ENCODE data around the gene ZIC3. TPM values are rescaled to one million over a fixed set of nuclear protein-coding genes. Genes with fewer than 3 reads are reported as not detected.
"Not testable (repeated sequence)": the region's sequence is repeated elsewhere in the genome, so short reads cannot be mapped to it uniquely, and the experiment has no call there.

ZIC3 gene
- not detected for total RNA-seq

DNA sequence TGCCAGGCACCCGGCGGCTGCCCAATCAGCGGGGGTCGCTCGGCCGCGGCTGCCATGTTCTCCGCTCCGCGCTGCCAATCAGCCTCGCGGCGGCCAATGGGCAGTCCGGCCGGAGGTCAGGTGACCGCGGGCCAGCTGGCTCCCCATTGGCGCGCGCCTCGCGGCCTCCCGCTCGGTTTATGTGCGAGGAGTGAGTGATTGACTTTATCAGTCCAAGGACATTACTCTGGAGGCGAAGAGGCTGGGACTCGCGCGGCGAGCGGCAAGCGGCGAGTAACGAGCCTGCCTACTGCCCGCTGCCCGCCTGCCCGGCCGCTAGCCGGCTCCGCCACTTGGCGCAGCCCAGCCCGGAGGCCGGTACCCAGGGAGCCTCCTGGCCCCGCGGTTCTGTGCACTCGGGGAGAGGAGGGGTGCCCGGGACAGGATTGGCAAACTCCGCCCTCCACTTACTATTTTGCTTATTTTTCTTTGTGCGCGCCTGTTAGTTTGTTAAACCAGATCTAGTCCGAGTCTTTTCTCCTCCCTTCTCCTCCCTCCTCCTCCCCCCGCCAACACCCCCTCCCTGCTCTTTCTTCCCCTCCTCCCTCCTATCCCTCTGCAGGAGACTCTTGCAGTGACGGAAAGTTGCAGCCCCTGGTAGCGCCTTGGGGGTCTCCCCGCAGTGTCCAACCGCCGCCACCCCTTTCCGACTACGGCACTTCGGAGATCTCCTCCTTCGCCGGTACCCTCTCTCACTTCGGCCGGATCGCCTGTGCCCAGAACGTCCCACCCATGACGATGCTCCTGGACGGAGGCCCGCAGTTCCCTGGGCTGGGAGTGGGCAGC, at the start of gene ZIC3:
Gene ZIC3, plus strand, starts transcription at position 207 of the 825 bp plus-strand sequence. Its CDS starts 565 bp downstream, at position 772.
- ChIA-PET POLR2A (no interaction called here), CTCF (no interaction called here)

- ChIA-PET CTCF (no interaction called here), POLR2A (no interaction called here)
These were observed 46.5 kb upstream of the ZIC3 start for GRCh38 chrX:137519459-137519858.

DNA sequence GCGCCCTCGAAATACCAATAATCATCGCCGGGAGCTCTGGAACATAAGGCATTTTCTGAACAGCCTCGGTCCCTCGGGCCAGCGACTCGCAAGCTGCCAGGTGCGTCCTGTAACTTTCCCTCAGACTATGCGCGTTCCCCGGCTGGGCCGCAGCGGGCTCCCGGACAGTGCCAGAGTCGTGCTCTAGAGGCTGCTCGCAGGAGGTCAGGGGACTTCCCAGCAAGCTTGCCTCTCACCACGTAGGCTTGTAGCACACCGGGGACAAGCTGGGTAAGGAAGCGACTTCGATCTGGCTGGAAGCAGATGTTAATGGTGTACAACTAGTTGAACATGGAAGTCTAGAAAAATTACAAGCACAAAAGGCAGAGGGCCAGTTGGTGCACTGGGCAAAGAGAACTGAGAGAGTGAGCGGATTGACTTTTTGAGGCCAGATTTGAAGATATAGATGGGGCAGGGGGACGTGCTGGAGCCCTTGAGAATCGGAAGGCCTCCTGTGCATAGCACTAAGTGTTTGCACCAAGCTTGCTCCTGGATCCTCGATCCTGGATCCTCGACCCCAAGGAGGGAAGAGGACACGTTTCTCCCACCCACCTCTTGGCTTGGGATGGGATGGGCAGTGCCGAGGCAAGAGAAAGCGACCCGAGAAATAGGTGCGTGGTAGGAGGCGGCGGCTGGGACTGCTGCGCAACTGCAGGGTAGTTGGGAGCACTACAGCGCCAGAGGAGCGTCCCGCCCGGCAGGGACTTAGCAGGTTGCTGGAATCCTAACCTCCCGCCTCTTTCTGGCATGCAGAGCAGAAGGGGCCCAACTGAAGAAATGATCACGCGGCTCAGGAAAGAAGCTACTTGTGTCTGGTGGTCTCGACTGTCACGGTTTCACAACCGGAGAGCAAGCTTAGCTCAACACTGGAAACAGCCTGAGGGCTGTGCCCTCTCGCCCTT, 19.9 kb upstream of the ZIC3 start:
- ChIA-PET POLR2A (no interaction called here), CTCF (no interaction called here)

DNA sequence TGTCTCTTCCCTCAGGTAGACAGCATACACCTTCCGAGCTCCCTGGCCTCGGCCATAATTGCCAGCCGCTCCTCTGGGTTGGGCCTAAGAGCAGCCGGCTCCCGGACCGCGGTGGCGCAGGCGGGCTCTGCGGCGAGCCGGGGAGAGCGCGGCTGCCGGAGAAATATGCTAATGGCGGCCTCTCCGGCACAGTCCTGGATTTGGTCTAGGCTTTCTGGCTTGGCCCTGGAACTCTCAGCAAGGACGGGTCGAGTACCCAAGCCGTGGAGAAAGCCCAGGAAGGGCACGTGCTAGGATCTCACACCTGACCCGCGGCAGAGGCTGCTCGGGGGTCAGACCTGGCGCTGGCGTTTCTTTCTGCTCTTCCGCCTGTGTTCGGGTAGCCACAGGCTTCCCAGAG, 18.6 kb upstream of the ZIC3 start:
- POLR2A ChIA-PET: no interaction called here
- CTCF ChIA-PET: no interaction called here

DNA sequence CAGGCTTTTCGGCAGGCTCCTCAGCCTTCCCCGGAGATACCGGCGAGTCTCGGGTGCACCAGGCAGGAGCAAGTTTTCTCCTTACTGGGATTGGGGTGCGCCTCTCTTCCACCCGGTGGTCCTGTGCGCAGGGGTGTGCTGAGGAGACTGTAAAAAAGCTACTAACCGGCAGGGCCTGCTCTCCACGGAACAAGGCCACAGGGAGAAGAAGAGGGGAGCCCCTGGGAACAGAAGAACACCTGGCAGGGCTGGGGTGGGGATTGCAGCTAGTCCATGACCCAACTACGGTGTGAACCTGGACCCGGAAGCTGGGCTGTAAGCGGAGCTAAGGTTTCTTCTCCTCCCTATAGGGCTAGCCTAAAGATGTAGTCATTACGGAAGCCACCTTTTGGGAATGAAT, 17.7 kb upstream of the ZIC3 start:
- CTCF ChIA-PET: no interaction called here
- POLR2A ChIA-PET: no interaction called here

DNA sequence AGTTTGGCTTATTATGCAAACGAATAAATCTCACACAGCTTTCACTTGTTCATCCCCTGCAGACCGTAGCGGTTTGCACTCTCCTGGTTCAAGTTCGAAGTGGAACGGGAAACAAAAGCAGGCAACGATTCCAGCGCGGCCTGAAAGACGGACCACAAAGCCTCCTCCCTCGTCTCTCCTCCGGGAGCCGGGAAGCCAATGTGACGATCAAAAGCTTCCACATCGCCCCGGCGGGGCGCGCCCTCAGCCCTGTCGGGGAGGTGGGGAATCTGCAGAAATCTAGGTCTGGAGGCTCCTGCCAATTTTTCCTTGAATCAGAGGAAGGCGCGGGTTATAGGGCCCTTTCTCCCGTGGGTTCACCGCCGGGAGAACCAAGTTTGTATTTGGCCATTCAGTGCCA, 16.9 kb upstream of the ZIC3 start:
- CTCF ChIA-PET: no interaction called here
- POLR2A ChIA-PET: no interaction called here

- ChIA-PET POLR2A (no interaction called here), CTCF (no interaction called here)
These were observed 15.9 kb upstream of the ZIC3 start for GRCh38 chrX:137549851-137550664.

DNA sequence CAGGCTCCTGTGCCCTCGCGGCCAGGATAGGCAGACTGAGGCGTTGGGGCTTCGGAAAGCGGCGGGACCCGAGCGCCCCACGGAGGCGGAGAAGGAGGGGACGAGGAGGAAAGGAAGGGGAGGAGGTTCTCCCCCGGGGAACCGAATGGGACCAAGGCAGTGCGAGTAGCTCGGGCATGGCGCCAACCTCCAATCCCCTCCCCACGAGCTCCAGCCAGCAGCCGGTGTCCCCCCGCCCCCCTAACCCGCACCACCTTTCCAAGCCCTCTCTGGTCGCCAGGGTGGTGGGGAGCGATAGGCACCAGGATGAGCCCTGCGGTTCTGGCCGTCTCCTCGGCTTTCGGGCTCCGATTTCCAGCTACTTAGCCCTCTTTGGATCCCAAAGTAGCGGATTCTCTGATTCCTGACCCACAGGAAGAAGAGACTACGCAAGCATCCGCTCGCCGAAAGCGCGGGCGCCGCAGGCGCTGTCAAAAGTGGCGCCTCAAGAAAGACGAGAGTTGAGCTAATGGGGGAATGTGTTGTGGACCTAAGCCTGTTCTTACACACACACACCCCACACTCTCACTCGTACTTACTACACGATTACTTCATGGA, 15.2 kb upstream of the ZIC3 start:
- CTCF ChIA-PET: no interaction called here

DNA sequence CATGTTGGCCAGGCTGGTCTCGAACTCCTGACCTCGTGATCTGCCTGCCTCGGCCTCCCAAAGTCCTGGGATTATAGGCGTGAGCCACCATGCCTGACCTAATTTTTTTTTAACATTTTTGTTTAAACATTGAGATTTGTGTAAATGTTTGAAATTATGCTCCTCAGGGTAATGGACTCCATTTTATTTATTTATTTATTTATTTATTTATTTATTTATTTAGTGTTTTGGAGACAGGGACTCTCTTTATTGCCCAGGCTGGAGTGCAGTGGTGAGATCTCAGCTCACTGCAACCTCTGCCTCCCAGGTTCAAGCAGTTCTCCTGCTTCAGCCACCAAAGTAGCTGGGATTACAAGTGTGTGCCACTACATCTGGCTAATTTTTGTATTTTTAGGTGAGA, 13.8 kb upstream of the ZIC3 start:
- CTCF ChIA-PET, POLR2A ChIA-PET: not testable (repeated sequence)

More for the DNA sequence above, 15.2 kb upstream of the ZIC3 start:
- POLR2A ChIA-PET: no interaction called here

GRCh38 chrX:137562096-137562495, 3.8 kb upstream of the ZIC3 start:
- POLR2A ChIA-PET: no interaction called here
- CTCF ChIA-PET: no interaction called here

DNA sequence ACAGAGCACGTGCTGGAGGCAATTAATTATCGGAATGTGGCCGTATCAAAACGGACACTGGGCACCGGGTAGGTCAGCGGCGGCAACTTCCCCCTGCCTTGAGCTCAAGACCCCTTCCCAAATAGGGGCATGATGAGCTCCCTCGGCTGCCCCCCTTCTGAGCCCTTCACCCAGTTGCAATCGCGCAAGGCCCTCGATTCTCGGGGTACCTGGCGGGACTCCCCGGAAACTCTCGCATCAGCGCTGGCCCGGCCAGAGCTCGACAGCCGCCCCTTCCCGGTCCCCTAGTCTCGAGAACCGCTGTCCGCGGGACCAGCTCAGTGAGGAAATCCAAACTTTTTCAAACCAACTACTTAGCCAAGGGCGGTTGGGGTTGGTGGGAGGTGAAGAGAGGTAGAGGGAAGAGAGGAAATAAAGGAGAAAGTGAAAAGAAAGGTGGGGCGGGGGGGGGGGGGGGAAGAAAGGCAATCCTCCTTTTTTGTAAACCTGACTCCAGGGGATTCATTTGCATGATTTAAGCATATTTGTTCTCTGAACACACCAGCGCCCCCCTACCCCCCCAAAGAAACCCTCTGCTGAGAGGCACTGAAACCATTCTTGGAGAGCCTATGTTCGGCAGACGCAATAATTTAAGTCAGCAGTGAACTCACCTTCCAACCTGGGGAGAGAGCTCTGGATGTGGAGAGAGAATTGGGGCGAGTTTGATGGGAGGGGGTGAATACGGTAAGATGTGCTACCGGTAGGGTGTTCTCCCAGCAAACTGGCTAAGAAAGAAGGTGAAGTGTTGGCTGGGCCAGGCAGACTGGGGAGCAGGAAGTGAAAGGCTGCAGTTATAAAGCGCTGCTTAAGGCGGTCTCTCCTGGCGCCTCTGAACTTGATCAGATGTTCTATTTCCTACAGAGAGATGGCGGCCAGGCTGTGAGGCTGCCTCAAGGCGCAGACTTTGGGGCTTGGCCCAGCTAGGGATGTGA, 2.0 kb upstream of the ZIC3 start:
- POLR2A ChIA-PET: no interaction called here
- CTCF ChIA-PET: no interaction called here

DNA sequence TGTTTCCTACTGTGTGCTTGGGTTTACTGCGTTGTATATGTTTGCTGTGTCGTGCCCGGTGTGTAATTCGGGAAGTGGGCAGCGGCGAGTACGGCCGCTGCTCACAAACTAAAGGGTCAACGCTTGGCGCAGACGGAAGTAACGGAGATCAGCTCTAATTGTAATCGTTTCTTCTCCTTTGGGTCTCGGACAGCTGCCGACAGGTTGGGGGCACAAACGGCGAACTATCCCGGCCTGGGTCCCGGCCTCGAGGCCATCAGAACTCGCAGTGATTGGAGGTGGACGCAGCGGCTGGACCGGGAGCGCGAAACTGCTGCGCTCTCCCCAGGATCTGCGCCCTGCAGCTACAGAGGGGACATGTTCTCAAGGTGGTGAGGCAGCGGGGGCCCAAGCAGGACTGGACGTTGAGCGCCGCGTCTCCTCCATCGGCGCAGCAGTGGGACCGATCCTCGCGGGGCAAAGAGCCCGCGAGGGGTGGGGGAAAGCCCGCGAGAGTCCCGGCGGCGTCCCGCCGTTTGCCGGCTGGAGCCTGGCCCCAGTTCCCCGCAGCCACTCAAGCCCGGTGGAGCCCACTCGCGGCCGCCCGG, 516 bp upstream of the ZIC3 start:
- ChIA-PET CTCF (no interaction called here), POLR2A (no interaction called here)

- POLR2A ChIA-PET: no interaction called here
- CTCF ChIA-PET: no interaction called here
These were observed 1.1 kb downstream of the ZIC3 start for GRCh38 chrX:137566746-137567679.

DNA sequence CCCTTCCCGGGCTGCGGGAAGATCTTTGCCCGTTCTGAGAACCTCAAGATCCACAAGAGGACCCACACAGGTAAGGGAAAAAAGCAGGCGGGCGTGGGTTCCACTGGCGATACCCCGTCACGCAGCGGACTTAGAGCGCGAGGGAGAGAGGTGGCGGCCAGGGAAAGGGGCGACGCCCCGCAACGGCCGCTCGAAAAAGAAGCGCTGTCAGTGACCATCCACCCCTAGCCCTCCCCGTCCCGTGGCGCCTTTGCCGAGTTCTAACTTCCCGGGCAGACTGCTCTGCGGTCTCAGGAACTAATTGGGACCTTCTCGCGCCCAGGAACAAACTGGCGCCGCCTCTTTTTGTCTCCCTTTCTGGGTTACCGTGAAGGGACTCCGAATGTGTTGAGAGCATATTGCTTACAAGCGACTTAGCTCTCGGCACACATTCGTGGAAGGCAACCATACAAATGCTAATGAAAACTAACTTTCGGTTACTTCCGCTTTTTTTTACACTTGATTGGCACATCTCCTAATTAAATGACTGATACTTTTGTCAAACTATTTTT, 1.8 kb downstream of the ZIC3 start:
- POLR2A ChIA-PET: no interaction called here
- CTCF ChIA-PET: no interaction called here

DNA sequence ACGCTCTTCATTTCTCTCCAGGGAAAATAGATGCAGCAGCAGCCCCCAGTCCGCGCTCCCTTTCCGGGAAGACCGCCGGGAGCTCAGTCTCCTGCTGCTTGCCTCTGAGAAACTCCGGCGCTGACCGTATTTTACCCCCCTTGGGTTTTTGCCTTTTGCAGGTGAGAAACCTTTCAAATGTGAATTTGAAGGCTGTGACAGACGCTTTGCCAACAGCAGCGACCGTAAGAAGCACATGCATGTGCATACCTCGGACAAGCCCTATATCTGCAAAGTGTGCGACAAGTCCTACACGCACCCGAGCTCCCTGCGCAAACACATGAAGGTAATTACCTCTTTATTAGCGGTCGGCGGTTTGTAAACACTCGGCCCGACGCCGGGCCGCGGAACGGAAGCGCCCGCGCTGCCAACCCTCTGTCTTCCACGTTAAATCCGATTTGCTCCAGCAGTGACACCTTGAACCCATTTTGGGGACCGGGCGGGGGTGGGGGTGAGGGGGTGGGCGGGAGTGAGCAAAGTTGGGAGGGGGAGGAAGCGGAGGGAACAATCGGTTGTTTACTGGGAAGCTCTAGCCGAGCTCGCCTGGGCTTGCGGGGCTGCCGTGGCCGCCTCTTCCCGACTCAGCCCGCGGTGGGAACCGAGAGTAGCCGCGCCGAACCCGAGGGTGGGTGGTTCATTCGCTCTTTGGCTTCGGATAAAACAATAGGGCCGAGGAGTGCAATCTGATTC, 3.0 kb downstream of the ZIC3 start:
- ChIA-PET POLR2A (no interaction called here), CTCF (no interaction called here)

- CTCF ChIA-PET: no interaction called here
- POLR2A ChIA-PET: no interaction called here
These were observed 3.6 kb downstream of the ZIC3 start for GRCh38 chrX:137569470-137569891.

All from activated CD8-positive, alpha-beta memory T cell treated with anti-CD3 and anti-CD28 coated beads for 36 hours (primary cell).